H1 (cell line): ENCODE measurements around the gene CEACAM16. TPM values are rescaled to one million over a fixed set of nuclear protein-coding genes. Genes with fewer than 3 reads are reported as not detected.

Source experiments
- CTCF ChIP-seq, 3 experiments: IDR thresholded peaks; 1 replicate in 2 of 3; 2 replicates in 1 of 3; pipeline versions ENCODE4 v1.5.1 to v1.6.1; 2011; ENCODE audit warnings: low read length in 3 of 3, mild to moderate bottlenecking in 3 of 3, inconsistent platforms in 2 of 3, low read depth in 1 of 3, moderate library complexity in 1 of 3; ENCODE audit not compliant: insufficient read depth in 1 of 3; ENCODE audit errors: control extremely low read depth in 1 of 3
- E2F6 ChIP-seq: IDR thresholded peaks from 2 replicates; pipeline ENCODE4 v1.6.1; 2012; ENCODE audit warnings: inconsistent platforms
- MAX ChIP-seq: IDR thresholded peaks from 2 replicates; pipeline ENCODE4 v1.6.1; 2012; ENCODE audit warnings: inconsistent platforms
- SIX5 ChIP-seq: IDR thresholded peaks from 2 replicates; pipeline ENCODE4 v1.6.1; 2011; ENCODE audit warnings: mild to moderate bottlenecking, low read depth, low read length
- USF2 ChIP-seq: IDR thresholded peaks from 2 replicates; pipeline ENCODE4 v1.6.1; 2011; ENCODE audit warnings: low read length, improper control_type of control experiment
- polyA plus RNA-seq, 7 experiments: library from polyadenylated mRNA; depleted of rRNA in 3 of 7; stranded (reverse) in 5 of 7; unstranded in 2 of 7; fragments of >200 nt in 5 of 7; fragments of 200-250 nt in 2 of 7; gene quantifications; 1 replicate in 5 of 7; 2 replicates in 1 of 7; 4 replicates in 1 of 7; pipeline versions ENCODE4 v1.2.1 to v1.2.3, GENCODE V29; 2011 to 2013; ENCODE audit warnings: missing spikeins in 2 of 7, mixed read lengths in 2 of 7
- total RNA-seq: library from RNA; stranded (reverse); fragmentation: NEBNext Ultra II Directional; extraction: Animal tissue kit (Norgen Biotek cat#: 25700); gene quantifications from 2 replicates; pipeline ENCODE4 v1.2.1, GENCODE V29; 2021

CEACAM16 gene
- total and polyA plus RNA-seq, 2 of the 8 experiments (the other 6 are each of a cell fraction or from before 2014, with no cell fraction given) = not detected

- TF ChIP-seq USF2 (peak; percentile 77), MAX (peak; percentile 52; the same call in 1 of the 2 replicates), E2F6 (peak; percentile 45; the same call in 1 of the 2 replicates), SIX5 (no peak), CTCF (IDR thresholded peaks at IDR 0.05; ENCODE audit: control extremely low read depth in 1 of 3, insufficient read depth in 1 of 3, low read depth in 1 of 3, low read length in 3 of 3) (peak; percentile 90 to 97 (median 95))
Observed at GRCh38 chr19:44657211-44657921, 41.6 kb upstream of the CEACAM16 start (continued).
